ENCODE measurements around the gene TMEM219. TPM values are rescaled to one million over a fixed set of nuclear protein-coding genes. Genes with fewer than 3 reads are reported as not detected.

Gene TMEM219
- total and polyA plus RNA-seq, 9 of the 15 experiments (the other 6 are each of a cell fraction or from before 2014, with no cell fraction given), result 35.3 to 62.8 (median 55.5) TPM

GRCh38 chr16:29943846-29944799, 17.8 kb upstream of the TMEM219 start (continued):
- TF ChIP-seq FOXJ3 (CRISPR knock-in tag; IDR thresholded peaks at IDR 0.05), result no peak
- TF ChIP-seq MIER1 (IDR thresholded peaks at IDR 0.05; ENCODE audit: low read depth), result peak; percentile 71; the same call in 1 of the 2 replicates
- TF ChIP-seq CHD4 (IDR thresholded peaks at IDR 0.05; ENCODE audit: insufficient read depth, insufficient replicate concordance, low read depth, low read length, poor library complexity, severe bottlenecking), result no peak
- no peak for TF ChIP-seq CBX8 (IDR thresholded peaks at IDR 0.05; ENCODE audit: borderline replicate concordance, extremely low read depth, low read depth, low read length, poor library complexity, severe bottlenecking)
- TF ChIP-seq SREBF1 (IDR thresholded peaks at IDR 0.05; ENCODE audit: borderline replicate concordance, low read depth, low read length), result no peak
- no peak for TF ChIP-seq CEBPZ (IDR thresholded peaks at IDR 0.05; ENCODE audit: borderline replicate concordance, low read depth, low read length)
- no peak for TF ChIP-seq ZBED1 (IDR thresholded peaks at IDR 0.05)
- peak; percentile 30; the same call in 1 of the 2 replicates for TF ChIP-seq L3MBTL2 (IDR thresholded peaks at IDR 0.05)
- TF ChIP-seq PATZ1 (CRISPR knock-in tag; IDR thresholded peaks at IDR 0.05; ENCODE audit: borderline replicate concordance), result no peak
- peak; percentile 76 to 77; a peak in 3 of 4 replicates for TF ChIP-seq MLLT1 (IDR thresholded peaks at IDR 0.05)
- TF ChIP-seq ZNF280B (CRISPR knock-in tag; IDR thresholded peaks at IDR 0.05), result no peak
- no peak for TF ChIP-seq ZNF717 (CRISPR knock-in tag; IDR thresholded peaks at IDR 0.05)
- TF ChIP-seq PHF21A (IDR thresholded peaks at IDR 0.05; ENCODE audit: borderline replicate concordance, low read depth), result no peak
- TF ChIP-seq JUN (IDR thresholded peaks at IDR 0.05; ENCODE audit: borderline replicate concordance, low read depth, low read length), result peak; percentile 51; the same call in 1 of the 2 replicates
- no peak for TF ChIP-seq JUN (CRISPR knock-in tag; IDR thresholded peaks at IDR 0.05; ENCODE audit: borderline replicate concordance)
- no peak for TF ChIP-seq NONO (IDR thresholded peaks at IDR 0.05; ENCODE audit: low read depth in 2 of 2, low read length in 1 of 2)
- no peak for TF ChIP-seq ZNF3 (CRISPR knock-in tag; IDR thresholded peaks at IDR 0.05)
